ENCODE results near the gene MTMR4.
"Not testable (repeated sequence)": the region's sequence is repeated elsewhere in the genome, so short reads cannot be mapped to it uniquely, and the experiment has no call there.

MTMR4 gene

GRCh38 chr17:58513965-58514769 is at the start of gene MTMR4:
MTMR4 (minus strand) TSS chr17:58514638; CDS start chr17:58514407, 231 bp downstream.
- Histone ChIP-seq H3K27me3 (ENCODE audit: control insufficient read depth in 1 of 2, insufficient read depth in 2 of 2, low read length in 2 of 2) (no peaks in the 10 kb centered on the region), H3K4me1 (ENCODE audit: control insufficient read depth in 1 of 2, insufficient read depth in 2 of 2, low read length in 2 of 2) (peaks cover 37 to 40% of the 10 kb centered on the region in 2 donors), H3K9ac (ENCODE audit: low read depth in 1 of 2, low read length in 2 of 2) (peak within 1 kb of the TSS; percentile 64 to 97), H3K36me3 (ENCODE audit: control insufficient read depth in 1 of 2, insufficient read depth in 2 of 2, low read length in 2 of 2) (peaks cover 21 to 32% of the 10 kb centered on the region in 2 donors), H3K9me3 (ENCODE audit: control insufficient read depth in 1 of 2, low read length in 2 of 2) (no peaks in the 10 kb centered on the region), H3K4me3 (ENCODE audit: low read depth in 1 of 2, low read length in 2 of 2) (peak within 1 kb of the TSS; percentile 71 to 82), H3K27ac (ENCODE audit: low read depth, low read length) (peak within 1 kb of the TSS; percentile 57)

- no peaks in the 10 kb centered on the region for H3K9me3 ChIP-seq (ENCODE audit: control insufficient read depth in 1 of 2, low read length in 2 of 2)
- H3K27me3 ChIP-seq (ENCODE audit: control insufficient read depth in 1 of 2, insufficient read depth in 2 of 2, low read length in 2 of 2): no peaks in the 10 kb centered on the region
- no peak overlapping the region for H3K27ac ChIP-seq (ENCODE audit: low read depth, low read length)
Measured at GRCh38 chr17:58560511-58560910, 46.1 kb upstream of the MTMR4 start.

GRCh38 chr17:58557981-58558380 is 43.5 kb upstream of the MTMR4 start:
- no peaks in the 10 kb centered on the region for H3K27me3 ChIP-seq (ENCODE audit: control insufficient read depth in 1 of 2, insufficient read depth in 2 of 2, low read length in 2 of 2)
- H3K9me3 ChIP-seq (ENCODE audit: control insufficient read depth in 1 of 2, low read length in 2 of 2): no peaks in the 10 kb centered on the region
- H3K36me3 ChIP-seq (ENCODE audit: control insufficient read depth in 1 of 2, insufficient read depth in 2 of 2, low read length in 2 of 2): no peaks in the 10 kb centered on the region
- no peak overlapping the region for H3K27ac ChIP-seq (ENCODE audit: low read depth, low read length)
- H3K9ac ChIP-seq (ENCODE audit: low read depth in 1 of 2, low read length in 2 of 2): no peak overlapping the region
- no peaks in the 10 kb centered on the region for H3K4me1 ChIP-seq (ENCODE audit: control insufficient read depth in 1 of 2, insufficient read depth in 2 of 2, low read length in 2 of 2)
- no peak overlapping the region for H3K4me3 ChIP-seq (ENCODE audit: low read depth in 1 of 2, low read length in 2 of 2)

More at GRCh38 chr17:58560511-58560910, 46.1 kb upstream of the MTMR4 start:
- Histone ChIP-seq H3K4me1 (ENCODE audit: control insufficient read depth in 1 of 2, insufficient read depth in 2 of 2, low read length in 2 of 2) (no peaks in the 10 kb centered on the region), H3K36me3 (ENCODE audit: control insufficient read depth in 1 of 2, insufficient read depth in 2 of 2, low read length in 2 of 2) (no peaks in the 10 kb centered on the region), H3K9ac (ENCODE audit: low read depth in 1 of 2, low read length in 2 of 2) (no peak overlapping the region), H3K4me3 (ENCODE audit: low read depth in 1 of 2, low read length in 2 of 2) (no peak overlapping the region)

- H3K36me3 ChIP-seq (ENCODE audit: control insufficient read depth in 1 of 2, insufficient read depth in 2 of 2, low read length in 2 of 2): no peaks in the 10 kb centered on the region
- H3K9me3 ChIP-seq (ENCODE audit: control insufficient read depth in 1 of 2, low read length in 2 of 2): no peaks in the 10 kb centered on the region
- H3K27ac ChIP-seq (ENCODE audit: low read depth, low read length): no peak overlapping the region
- no peaks in the 10 kb centered on the region for H3K4me1 ChIP-seq (ENCODE audit: control insufficient read depth in 1 of 2, insufficient read depth in 2 of 2, low read length in 2 of 2)
- no peak overlapping the region for H3K4me3 ChIP-seq (ENCODE audit: low read depth in 1 of 2, low read length in 2 of 2)
- H3K27me3 ChIP-seq (ENCODE audit: control insufficient read depth in 1 of 2, insufficient read depth in 2 of 2, low read length in 2 of 2): no peaks in the 10 kb centered on the region
- H3K9ac ChIP-seq (ENCODE audit: low read depth in 1 of 2, low read length in 2 of 2): no peak overlapping the region
Measured at GRCh38 chr17:58556833-58557250, 42.4 kb upstream of the MTMR4 start.

GRCh38 chr17:58555109-58555508 is 40.7 kb upstream of the MTMR4 start:
- H3K36me3 ChIP-seq (ENCODE audit: control insufficient read depth in 1 of 2, insufficient read depth in 2 of 2, low read length in 2 of 2); H3K9me3 ChIP-seq (ENCODE audit: control insufficient read depth in 1 of 2, low read length in 2 of 2); H3K27me3 ChIP-seq (ENCODE audit: control insufficient read depth in 1 of 2, insufficient read depth in 2 of 2, low read length in 2 of 2); H3K4me1 ChIP-seq (ENCODE audit: control insufficient read depth in 1 of 2, insufficient read depth in 2 of 2, low read length in 2 of 2); H3K4me3 ChIP-seq (ENCODE audit: low read depth in 1 of 2, low read length in 2 of 2); H3K27ac ChIP-seq (ENCODE audit: low read depth, low read length); H3K9ac ChIP-seq (ENCODE audit: low read depth in 1 of 2, low read length in 2 of 2): not testable (repeated sequence)

- no peak overlapping the region for H3K9ac ChIP-seq (ENCODE audit: low read depth in 1 of 2, low read length in 2 of 2)
- H3K27ac ChIP-seq (ENCODE audit: low read depth, low read length): no peak overlapping the region
- H3K4me1 ChIP-seq (ENCODE audit: control insufficient read depth in 1 of 2, insufficient read depth in 2 of 2, low read length in 2 of 2): no peaks in the 10 kb centered on the region
Measured at GRCh38 chr17:58541249-58541648, 26.8 kb upstream of the MTMR4 start.

GRCh38 chr17:58539698-58540097 is 25.3 kb upstream of the MTMR4 start:
- H3K27ac ChIP-seq (ENCODE audit: low read depth, low read length): no peak overlapping the region

More at GRCh38 chr17:58541249-58541648, 26.8 kb upstream of the MTMR4 start:
- Histone ChIP-seq H3K27me3 (ENCODE audit: control insufficient read depth in 1 of 2, insufficient read depth in 2 of 2, low read length in 2 of 2) (peaks cover 0 to 4% of the 10 kb centered on the region in 2 donors), H3K36me3 (ENCODE audit: control insufficient read depth in 1 of 2, insufficient read depth in 2 of 2, low read length in 2 of 2) (no peaks in the 10 kb centered on the region), H3K9me3 (ENCODE audit: control insufficient read depth in 1 of 2, low read length in 2 of 2) (no peaks in the 10 kb centered on the region), H3K4me3 (ENCODE audit: low read depth in 1 of 2, low read length in 2 of 2) (no peak overlapping the region)

GRCh38 chr17:58538811-58539409 is 24.5 kb upstream of the MTMR4 start:
- H3K27me3 ChIP-seq (ENCODE audit: control insufficient read depth in 1 of 2, insufficient read depth in 2 of 2, low read length in 2 of 2): peaks cover 0 to 4% of the 10 kb centered on the region in 2 donors
- H3K9ac ChIP-seq (ENCODE audit: low read depth in 1 of 2, low read length in 2 of 2): no peak overlapping the region
- peaks cover 0 to 7% of the 10 kb centered on the region in 2 donors for H3K4me1 ChIP-seq (ENCODE audit: control insufficient read depth in 1 of 2, insufficient read depth in 2 of 2, low read length in 2 of 2)
- H3K36me3 ChIP-seq (ENCODE audit: control insufficient read depth in 1 of 2, insufficient read depth in 2 of 2, low read length in 2 of 2): no peaks in the 10 kb centered on the region
- no peak overlapping the region for H3K27ac ChIP-seq (ENCODE audit: low read depth, low read length)
- no peaks in the 10 kb centered on the region for H3K9me3 ChIP-seq (ENCODE audit: control insufficient read depth in 1 of 2, low read length in 2 of 2)
- no peak overlapping the region for H3K4me3 ChIP-seq (ENCODE audit: low read depth in 1 of 2, low read length in 2 of 2)

More at GRCh38 chr17:58539698-58540097, 25.3 kb upstream of the MTMR4 start:
- Histone ChIP-seq H3K27me3 (ENCODE audit: control insufficient read depth in 1 of 2, insufficient read depth in 2 of 2, low read length in 2 of 2) (peaks cover 0 to 4% of the 10 kb centered on the region in 2 donors), H3K9ac (ENCODE audit: low read depth in 1 of 2, low read length in 2 of 2) (no peak overlapping the region), H3K36me3 (ENCODE audit: control insufficient read depth in 1 of 2, insufficient read depth in 2 of 2, low read length in 2 of 2) (no peaks in the 10 kb centered on the region), H3K9me3 (ENCODE audit: control insufficient read depth in 1 of 2, low read length in 2 of 2) (no peaks in the 10 kb centered on the region), H3K4me1 (ENCODE audit: control insufficient read depth in 1 of 2, insufficient read depth in 2 of 2, low read length in 2 of 2) (peaks cover 0 to 7% of the 10 kb centered on the region in 2 donors), H3K4me3 (ENCODE audit: low read depth in 1 of 2, low read length in 2 of 2) (no peak overlapping the region)

GRCh38 chr17:58537266-58537665 is 22.8 kb upstream of the MTMR4 start:
- Histone ChIP-seq H3K36me3 (ENCODE audit: control insufficient read depth in 1 of 2, insufficient read depth in 2 of 2, low read length in 2 of 2) (no peaks in the 10 kb centered on the region), H3K27me3 (ENCODE audit: control insufficient read depth in 1 of 2, insufficient read depth in 2 of 2, low read length in 2 of 2) (peaks cover 5 to 10% of the 10 kb centered on the region in 2 donors), H3K27ac (ENCODE audit: low read depth, low read length) (no peak overlapping the region), H3K9me3 (ENCODE audit: control insufficient read depth in 1 of 2, low read length in 2 of 2) (no peaks in the 10 kb centered on the region), H3K4me3 (ENCODE audit: low read depth in 1 of 2, low read length in 2 of 2) (no peak overlapping the region), H3K4me1 (ENCODE audit: control insufficient read depth in 1 of 2, insufficient read depth in 2 of 2, low read length in 2 of 2) (peaks cover 4 to 12% of the 10 kb centered on the region in 2 donors), H3K9ac (ENCODE audit: low read depth in 1 of 2, low read length in 2 of 2) (no peak overlapping the region)

- Histone ChIP-seq H3K9ac (ENCODE audit: low read depth in 1 of 2, low read length in 2 of 2) (no peak overlapping the region), H3K4me1 (ENCODE audit: control insufficient read depth in 1 of 2, insufficient read depth in 2 of 2, low read length in 2 of 2) (peaks cover 8 to 14% of the 10 kb centered on the region in 2 donors), H3K27me3 (ENCODE audit: control insufficient read depth in 1 of 2, insufficient read depth in 2 of 2, low read length in 2 of 2) (peaks cover 8 to 11% of the 10 kb centered on the region in 2 donors), H3K9me3 (ENCODE audit: control insufficient read depth in 1 of 2, low read length in 2 of 2) (no peaks in the 10 kb centered on the region), H3K4me3 (ENCODE audit: low read depth in 1 of 2, low read length in 2 of 2) (no peak overlapping the region), H3K27ac (ENCODE audit: low read depth, low read length) (no peak overlapping the region), H3K36me3 (ENCODE audit: control insufficient read depth in 1 of 2, insufficient read depth in 2 of 2, low read length in 2 of 2) (no peaks in the 10 kb centered on the region)
Measured at GRCh38 chr17:58536542-58536941, 22.1 kb upstream of the MTMR4 start.
